Measurements from ENCODE around the gene STK38.
"Not testable (repeated sequence)": the region's sequence is repeated elsewhere in the genome, so short reads cannot be mapped to it uniquely, and the experiment has no call there.

STK38 gene

GRCh38 chr6:36546920-36547645, at the start of gene STK38:
Gene STK38 (minus strand): TSS chr6:36547479. CDS start chr6:36540202, 7,277 bp downstream.
- DNase-seq, result peak; percentile 87

- peak; percentile 48 for DNase-seq
These were observed 49.1 kb upstream of the STK38 start for GRCh38 chr6:36596356-36596755.

DNA sequence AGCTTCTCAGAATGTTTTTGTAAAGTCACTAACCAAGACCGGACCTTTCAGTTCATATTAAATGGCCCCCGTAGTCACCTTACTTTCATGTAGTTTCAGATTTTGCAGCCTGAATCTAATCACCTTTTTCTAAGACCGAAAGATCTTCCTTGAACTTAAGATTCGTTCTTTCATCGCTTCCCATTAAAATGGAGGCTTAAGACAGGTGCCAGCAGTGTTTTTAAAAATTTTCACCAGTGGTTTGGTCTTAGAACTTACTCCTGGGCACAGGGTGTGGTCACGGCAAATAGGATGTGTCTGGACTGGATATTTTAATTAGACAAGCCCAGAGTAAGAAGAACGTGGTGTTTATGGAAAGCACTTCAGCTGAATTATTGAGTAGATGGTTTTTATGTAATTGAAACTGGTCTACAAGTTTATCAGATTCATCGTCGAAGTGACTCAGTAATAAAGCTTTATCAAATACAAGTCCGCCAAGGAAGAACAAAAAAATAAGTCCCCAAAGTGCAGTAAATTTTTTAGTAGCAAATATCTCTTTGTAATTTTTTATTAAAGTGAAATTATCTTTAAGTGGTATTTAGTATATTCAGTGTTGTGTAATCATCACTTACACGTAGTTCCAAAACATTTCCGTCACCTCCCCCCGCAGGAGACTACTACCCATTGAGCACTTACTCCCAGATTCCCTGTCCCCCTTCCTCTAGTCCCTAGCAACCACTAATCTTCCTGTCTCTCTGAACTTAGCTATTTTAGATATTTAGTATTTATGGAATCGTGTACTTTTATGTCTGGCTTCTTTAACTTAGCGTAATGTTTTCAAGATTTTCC, 47.8 kb upstream of the STK38 start:
- peak; percentile 68 for DNase-seq

- DNase-seq, result peak; percentile 99
These were observed 46.9 kb upstream of the STK38 start, which contains the start of gene SRSF3 for GRCh38 chr6:36594029-36594815. Gene SRSF3 (plus strand): TSS chr6:36594362. CDS start chr6:36596763, 2,401 bp downstream.

- peak; percentile 63 for DNase-seq
These were observed 46.3 kb upstream of the STK38 start for GRCh38 chr6:36593569-36594028.

- DNase-seq, result no peak
These were observed 45.0 kb upstream of the STK38 start for GRCh38 chr6:36592221-36592655.

DNA sequence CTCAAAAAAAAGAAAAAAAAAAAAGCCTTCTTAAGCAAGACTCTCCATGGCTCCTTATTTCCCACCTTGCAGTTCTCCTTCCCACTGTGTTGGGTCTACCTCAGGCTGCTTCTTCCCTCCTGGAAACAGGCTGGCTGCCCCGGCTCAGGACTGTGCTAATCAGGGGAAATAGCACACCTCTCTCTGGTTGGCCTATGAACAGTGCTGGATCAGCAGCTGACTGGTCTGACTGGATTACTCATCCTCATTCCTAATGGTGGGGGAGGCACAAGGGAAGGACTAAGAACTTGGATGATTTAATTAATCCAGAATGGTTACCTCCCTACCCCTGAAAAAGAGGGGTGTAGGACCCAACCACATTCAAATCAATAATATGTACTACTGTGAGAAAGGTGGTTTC, 43.0 kb upstream of the STK38 start:
- DNase-seq, result peak; percentile 84

DNA sequence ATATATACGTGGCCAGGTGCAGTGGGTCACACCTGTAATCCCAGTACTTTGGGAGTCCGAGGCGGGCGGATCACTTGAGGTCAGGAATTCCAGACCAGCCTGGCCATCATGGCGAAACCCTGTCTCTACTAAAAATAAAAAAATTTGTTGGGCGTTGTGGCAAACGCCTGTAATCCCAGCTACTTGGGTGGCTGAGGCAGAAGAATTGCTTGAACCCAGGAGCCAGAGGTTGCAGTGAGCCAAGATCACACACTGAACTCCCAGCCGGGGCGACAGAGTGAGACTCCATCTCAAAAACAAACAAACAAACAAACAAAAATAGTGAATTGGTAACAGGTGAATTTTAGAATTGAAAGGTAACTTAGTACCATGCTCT, 41.7 kb upstream of the STK38 start:
- not testable (repeated sequence) for DNase-seq

DNA sequence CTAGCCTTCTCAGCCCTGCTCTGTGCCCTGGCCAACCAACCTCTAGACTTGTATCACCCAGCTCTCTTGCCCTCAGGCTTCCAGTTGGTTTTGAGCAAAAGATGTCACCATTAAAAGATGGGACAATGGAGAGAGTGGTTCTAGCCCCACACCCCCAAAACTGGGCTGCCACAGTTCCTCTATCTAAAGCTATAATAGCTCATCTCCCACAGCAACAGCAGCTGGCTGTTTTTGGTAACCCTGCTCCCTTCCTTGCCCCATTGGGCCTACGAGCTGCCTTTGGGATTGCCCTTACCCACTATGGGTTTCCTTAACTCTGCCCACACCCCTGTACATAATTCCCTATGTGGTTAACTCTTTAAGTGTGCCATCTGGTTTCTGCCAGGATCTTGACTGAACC, 39.3 kb upstream of the STK38 start:
- DNase-seq, result no peak

- no peak for DNase-seq
These were observed 34.4 kb upstream of the STK38 start for GRCh38 chr6:36581716-36582115.

GRCh38 chr6:36580184-36580526, 32.9 kb upstream of the STK38 start:
- DNase-seq, result no peak

- DNase-seq, result no peak
These were observed 31.2 kb upstream of the STK38 start for GRCh38 chr6:36578431-36578830.

GRCh38 chr6:36578030-36578429, 30.8 kb upstream of the STK38 start:
- DNase-seq, result no peak

DNA sequence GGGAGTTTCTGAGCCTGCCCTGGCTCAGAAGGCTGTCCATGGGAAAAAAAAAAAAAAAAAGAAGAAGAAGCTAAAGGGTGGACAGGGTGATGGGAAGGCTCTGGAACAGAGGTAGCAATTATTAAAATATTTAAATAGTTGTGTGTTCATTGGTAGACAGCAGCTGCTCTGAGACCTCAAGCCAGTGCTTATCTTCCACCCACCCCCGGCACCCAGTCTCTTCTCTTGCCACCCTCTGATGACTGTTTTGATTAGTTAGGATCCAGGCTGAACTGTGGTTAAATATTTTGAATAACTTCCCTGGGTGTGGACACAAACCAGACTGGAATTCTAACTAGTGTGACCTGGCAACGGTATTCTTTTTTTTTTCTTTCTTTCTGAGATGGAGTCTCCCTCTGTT, 30.0 kb upstream of the STK38 start:
- DNase-seq, result peak; percentile 93

DNA sequence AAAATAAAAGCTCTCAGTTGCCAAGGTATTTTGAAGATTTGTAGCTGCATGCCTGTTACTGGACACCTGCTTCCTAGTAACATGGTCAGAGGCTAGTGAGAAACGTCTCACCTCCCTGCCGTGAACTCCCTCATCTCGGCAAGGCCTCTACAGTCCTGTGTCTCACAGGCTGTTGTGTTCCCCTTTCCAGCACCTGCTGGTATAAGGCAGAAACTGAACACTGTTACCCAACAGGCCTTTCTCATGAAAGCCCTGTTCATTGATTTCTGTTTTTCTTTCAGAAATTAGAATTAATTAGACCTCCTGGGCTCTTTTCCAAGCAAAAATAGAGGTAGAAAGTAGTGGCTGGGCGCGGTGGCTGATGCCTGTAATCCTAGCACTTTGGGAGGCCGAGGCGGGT, 29.3 kb upstream of the STK38 start:
- DNase-seq, result no peak

DNA sequence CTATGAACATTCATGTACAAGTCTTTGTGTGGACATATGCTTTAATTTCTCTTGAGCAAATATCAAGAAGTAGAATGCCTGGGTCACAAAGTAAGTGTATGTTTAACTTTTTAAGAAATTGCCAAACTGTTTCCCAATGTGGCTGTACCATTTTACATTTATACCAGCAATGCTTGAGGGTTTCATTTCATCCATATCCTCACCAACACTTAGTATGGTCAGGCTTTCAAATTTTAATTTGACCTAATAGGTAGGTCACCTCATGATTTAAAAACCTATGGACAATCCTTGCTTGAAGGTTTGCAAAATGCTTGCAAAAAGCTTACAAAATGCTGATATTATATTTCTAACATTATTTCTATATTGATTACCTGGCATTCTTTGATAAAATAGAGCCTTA, 27.4 kb upstream of the STK38 start:
- no peak for DNase-seq

DNA sequence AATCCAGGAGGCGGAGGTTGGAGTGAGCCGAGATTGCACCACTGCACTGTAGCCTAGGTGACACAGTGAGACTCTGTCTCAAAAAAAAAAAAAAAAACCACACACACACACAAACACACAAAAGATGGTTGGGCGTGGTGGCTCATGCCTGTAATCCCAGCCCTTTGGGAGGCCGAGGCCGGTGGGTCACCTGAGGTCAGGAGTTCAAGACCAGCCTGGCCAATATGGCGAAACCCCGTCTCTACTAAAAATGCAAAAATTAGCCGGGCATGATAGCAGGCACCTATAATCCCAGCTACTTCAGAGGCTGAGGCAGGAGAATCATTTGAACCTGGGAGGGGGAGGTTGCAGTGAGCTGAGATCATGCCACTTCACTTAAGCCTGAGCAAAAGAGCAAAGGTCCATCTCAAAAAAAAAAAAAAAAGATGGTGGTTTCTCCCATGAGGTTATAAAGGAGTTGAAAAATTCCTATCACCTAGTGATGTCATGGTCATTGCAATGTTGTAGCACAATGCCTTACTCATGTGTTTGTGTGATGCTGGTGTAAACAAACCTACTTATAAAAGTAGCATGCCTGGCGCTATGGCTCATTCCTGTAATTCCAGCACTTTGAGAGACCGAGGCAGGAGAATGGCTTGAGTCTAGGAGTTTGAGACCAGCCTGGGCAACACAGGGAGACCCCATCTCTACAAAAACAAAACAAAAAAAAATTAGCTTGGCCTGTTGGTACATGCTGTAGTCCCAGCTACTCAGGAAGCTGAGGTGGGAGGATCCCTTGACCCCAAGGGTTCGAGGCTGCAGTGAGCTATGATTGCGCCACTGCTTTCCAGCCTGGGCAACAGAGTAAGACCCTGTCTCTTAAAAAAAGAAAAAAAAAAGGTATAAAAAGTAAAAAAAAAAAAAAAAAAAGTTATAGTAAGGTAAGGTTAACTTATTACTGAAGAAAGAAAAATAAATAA, 25.4 kb upstream of the STK38 start:
- DNase-seq, result not testable (repeated sequence)

DNA sequence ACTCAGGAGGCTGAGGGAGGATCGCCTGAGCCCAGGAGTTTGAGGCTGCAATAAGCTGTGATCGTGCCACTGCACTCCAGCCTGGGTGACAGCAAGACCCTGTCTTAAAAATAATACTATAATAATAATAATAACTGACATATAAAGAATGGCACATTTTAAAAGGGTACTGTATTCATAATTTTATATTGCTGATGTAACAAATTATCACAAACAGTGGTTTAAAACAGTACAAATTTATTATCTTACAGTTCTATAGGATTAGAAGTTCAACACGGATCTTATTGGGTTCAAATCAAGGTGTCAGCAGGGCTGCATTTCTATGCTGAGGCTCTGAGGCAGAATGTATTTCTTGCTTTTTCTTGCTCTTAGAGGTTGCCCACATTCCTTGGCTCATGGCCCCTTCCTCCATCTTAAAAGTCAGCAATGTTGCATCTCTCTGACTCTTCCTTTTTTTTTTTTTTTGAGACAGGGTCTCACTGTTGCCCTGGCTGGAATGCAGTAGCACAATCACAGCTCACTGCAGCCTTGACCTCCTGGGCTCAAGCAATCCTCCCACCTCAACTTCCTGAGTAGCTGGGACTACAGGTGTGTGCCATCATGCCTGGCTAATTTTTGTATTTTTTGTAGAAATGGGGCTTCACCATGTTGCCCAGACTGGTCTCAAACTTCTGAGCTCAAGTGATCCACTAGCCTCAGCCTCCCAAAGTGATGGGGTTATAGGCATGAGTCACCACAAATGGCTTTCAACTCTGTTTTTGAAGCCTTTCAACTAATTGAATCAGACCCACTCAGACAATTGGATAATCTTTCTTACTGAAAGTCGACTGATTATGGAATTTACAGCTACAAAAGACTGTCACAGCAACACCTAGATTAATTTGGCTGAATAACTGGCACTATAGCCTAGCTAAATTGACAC, 24.1 kb upstream of the STK38 start:
- DNase-seq, result no peak

DNA sequence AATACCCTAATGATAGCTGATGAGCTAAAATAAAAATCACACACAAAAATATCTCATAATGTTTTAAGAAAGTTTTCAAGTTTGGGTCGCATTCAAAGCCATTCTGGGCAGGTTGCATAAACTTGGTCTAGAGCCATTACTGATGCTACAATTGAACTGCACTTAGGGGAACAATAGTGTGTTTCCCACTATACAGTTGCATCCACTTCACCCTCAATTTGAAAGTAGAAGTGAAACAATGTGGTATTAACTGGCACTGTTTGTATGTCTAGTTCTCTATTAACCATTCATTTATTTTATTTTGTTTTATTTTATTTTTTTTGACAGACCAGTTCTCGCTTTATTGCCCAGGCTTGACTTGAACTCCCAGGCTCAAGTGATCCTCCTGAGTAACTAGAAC, 23.0 kb upstream of the STK38 start:
- DNase-seq, result no peak

GRCh38 chr6:36566418-36566905, 19.2 kb upstream of the STK38 start:
- DNase-seq, result no peak

GRCh38 chr6:36563928-36564284, 16.6 kb upstream of the STK38 start:
- no peak for DNase-seq
